Osteocyte (in vitro differentiated cells): Measurements from ENCODE around the gene SPRR2G. TPM values are rescaled to one million over a fixed set of nuclear protein-coding genes. Genes with fewer than 3 reads are reported as not detected.

Experiments
- DNase-seq: peaks from one replicate; pipeline ENCODE4 v3.0.0; 2021; ENCODE audit warnings: mixed read lengths; ENCODE audit not compliant: unreplicated experiment; ENCODE audit errors: extremely low spot score
- H3K27ac Mint-ChIP-seq: one replicate; pipeline ENCODE4 v1.8.0; 2021; ENCODE audit warnings: mild to moderate bottlenecking, mixed read lengths; ENCODE audit not compliant: unreplicated experiment
- H3K27me3 Mint-ChIP-seq: one replicate; pipeline ENCODE4 v1.8.0; 2021; ENCODE audit warnings: mixed read lengths; ENCODE audit not compliant: unreplicated experiment
- H3K36me3 Mint-ChIP-seq: one replicate; pipeline ENCODE4 v1.8.0; 2021; ENCODE audit warnings: mixed read lengths; ENCODE audit not compliant: unreplicated experiment
- H3K4me1 Mint-ChIP-seq: one replicate; pipeline ENCODE4 v1.8.0; 2021; ENCODE audit warnings: mixed read lengths; ENCODE audit not compliant: unreplicated experiment
- H3K4me3 Mint-ChIP-seq: one replicate; pipeline ENCODE4 v1.8.0; 2021; ENCODE audit warnings: mild to moderate bottlenecking, moderate library complexity, mixed read lengths; ENCODE audit not compliant: unreplicated experiment
- H3K9me3 Mint-ChIP-seq: one replicate; pipeline ENCODE4 v1.8.0; 2021; ENCODE audit warnings: mixed read lengths; ENCODE audit not compliant: unreplicated experiment
- total RNA-seq: library from RNA; stranded (reverse); gene quantifications from 2 replicates; pipeline ENCODE4 v1.2.1, GENCODE V29; 2021
- TF ChIP-seq, protein P1 (sequence below): fragments of 200-600 bp; sonication (generic); IDR thresholded peaks from 2 replicates; pipeline ENCODE4 v1.5.0; 2021; ENCODE audit warnings: antibody characterized with exemption, mild to moderate bottlenecking, moderate library complexity

Gene SPRR2G
- total RNA-seq, 1 donor from 2014 or later, result not detected

- TF ChIP-seq, protein P1, sequence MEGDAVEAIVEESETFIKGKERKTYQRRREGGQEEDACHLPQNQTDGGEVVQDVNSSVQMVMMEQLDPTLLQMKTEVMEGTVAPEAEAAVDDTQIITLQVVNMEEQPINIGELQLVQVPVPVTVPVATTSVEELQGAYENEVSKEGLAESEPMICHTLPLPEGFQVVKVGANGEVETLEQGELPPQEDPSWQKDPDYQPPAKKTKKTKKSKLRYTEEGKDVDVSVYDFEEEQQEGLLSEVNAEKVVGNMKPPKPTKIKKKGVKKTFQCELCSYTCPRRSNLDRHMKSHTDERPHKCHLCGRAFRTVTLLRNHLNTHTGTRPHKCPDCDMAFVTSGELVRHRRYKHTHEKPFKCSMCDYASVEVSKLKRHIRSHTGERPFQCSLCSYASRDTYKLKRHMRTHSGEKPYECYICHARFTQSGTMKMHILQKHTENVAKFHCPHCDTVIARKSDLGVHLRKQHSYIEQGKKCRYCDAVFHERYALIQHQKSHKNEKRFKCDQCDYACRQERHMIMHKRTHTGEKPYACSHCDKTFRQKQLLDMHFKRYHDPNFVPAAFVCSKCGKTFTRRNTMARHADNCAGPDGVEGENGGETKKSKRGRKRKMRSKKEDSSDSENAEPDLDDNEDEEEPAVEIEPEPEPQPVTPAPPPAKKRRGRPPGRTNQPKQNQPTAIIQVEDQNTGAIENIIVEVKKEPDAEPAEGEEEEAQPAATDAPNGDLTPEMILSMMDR, result no peak
- no peak overlapping the region for H3K4me3 Mint-ChIP-seq
- no peak overlapping the region for H3K27ac Mint-ChIP-seq
- H3K4me1 Mint-ChIP-seq, result no peaks in the 10 kb centered on the region
- no peaks in the 10 kb centered on the region for H3K36me3 Mint-ChIP-seq
- peaks cover 3% of the 10 kb centered on the region for H3K9me3 Mint-ChIP-seq
- no peaks in the 10 kb centered on the region for H3K27me3 Mint-ChIP-seq
- no peak for DNase-seq
These were observed 29.9 kb upstream of the SPRR2G start for GRCh38 chr1:153180556-153180955.

- Mint-ChIP-seq H3K9me3 (no peaks in the 10 kb centered on the region), H3K27ac (no peak overlapping the region), H3K4me1 (no peaks in the 10 kb centered on the region), H3K27me3 (no peaks in the 10 kb centered on the region), H3K36me3 (no peaks in the 10 kb centered on the region), H3K4me3 (no peak overlapping the region)
- TF ChIP-seq, protein P1, result no peak
- DNase-seq, result no peak
These were observed 28.2 kb upstream of the SPRR2G start for GRCh38 chr1:153178922-153179321.

DNA sequence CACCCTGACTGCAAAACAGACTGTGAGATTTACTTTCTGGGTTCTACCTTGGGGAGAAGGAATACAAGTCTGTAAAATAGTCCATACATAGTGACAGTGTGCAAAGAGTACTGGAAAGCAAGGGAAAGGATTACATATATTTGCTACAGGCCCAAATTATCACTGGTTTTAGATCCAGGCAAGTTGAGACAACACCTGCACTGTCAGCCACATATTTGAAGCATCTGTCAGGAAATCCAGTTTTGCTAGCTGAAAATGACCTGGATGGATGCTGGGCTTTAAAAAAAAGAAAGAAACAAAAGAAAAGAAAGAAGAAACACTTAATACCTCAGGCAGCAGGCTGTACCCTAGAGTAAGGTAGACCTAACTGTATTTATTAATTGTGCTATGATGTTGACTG, 23.9 kb upstream of the SPRR2G start:
- no peaks in the 10 kb centered on the region for H3K36me3 Mint-ChIP-seq
- H3K27ac Mint-ChIP-seq, result no peak overlapping the region
- H3K4me3 Mint-ChIP-seq, result no peak overlapping the region
- no peaks in the 10 kb centered on the region for H3K9me3 Mint-ChIP-seq
- no peak for DNase-seq
- no peaks in the 10 kb centered on the region for H3K4me1 Mint-ChIP-seq
- TF ChIP-seq, protein P1, result no peak
- H3K27me3 Mint-ChIP-seq, result no peaks in the 10 kb centered on the region

- DNase-seq, result no peak
- Mint-ChIP-seq H3K27me3 (no peaks in the 10 kb centered on the region), H3K27ac (no peak overlapping the region), H3K9me3 (no peaks in the 10 kb centered on the region), H3K36me3 (no peaks in the 10 kb centered on the region), H3K4me1 (no peaks in the 10 kb centered on the region), H3K4me3 (no peak overlapping the region)
- TF ChIP-seq, protein P1, result no peak
These were observed 18.0 kb upstream of the SPRR2G start for GRCh38 chr1:153168686-153169085.

- H3K27me3 Mint-ChIP-seq, result no peaks in the 10 kb centered on the region
- H3K9me3 Mint-ChIP-seq, result no peaks in the 10 kb centered on the region
- no peaks in the 10 kb centered on the region for H3K4me1 Mint-ChIP-seq
- TF ChIP-seq, protein P1, result no peak
- H3K36me3 Mint-ChIP-seq, result no peaks in the 10 kb centered on the region
- H3K4me3 Mint-ChIP-seq, result no peak overlapping the region
- DNase-seq, result no peak
- no peak overlapping the region for H3K27ac Mint-ChIP-seq
These were observed 4.9 kb upstream of the SPRR2G start for GRCh38 chr1:153155541-153155940.
